G401.6 (cell line): ENCODE results near the gene KLHL6.
"Not testable (repeated sequence)": the region's sequence is repeated elsewhere in the genome, so short reads cannot be mapped to it uniquely, and the experiment has no call there.

Source experiments
- FAIRE-seq: peaks from 2 replicates; lab custom pipeline; 2012; peaks lifted over from hg19 to GRCh38; lab: Jason Lieb, UNC

The KLHL6 gene

DNA sequence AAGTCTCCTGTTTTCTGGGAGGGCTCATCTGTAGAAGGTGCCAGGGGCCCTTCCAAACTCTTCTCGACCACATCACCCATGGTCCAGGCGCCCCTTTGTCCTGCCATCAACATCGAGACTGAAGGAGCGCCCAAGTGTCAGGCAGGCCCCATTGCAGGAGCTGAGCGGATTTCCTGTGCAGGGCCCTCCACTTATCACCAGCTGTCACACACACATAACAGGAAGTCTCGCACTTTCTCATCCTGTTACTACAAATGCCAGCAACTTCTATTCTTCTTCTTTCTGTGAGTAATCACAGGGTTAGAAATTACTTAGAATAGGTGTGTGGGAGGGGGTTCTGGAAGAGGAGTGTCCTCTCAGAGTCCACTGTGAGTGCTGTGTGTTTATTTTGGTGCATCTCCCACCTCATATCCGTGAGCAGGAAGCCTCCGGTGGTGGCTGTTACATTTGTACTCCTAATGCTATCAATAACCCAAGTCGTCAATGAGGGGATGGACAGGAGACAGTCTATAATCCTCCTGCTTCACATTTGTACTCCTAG, at the start of gene KLHL6:
TSS of gene KLHL6 (minus strand) at position 166 of the 541 bp plus-strand sequence. CDS start at position 113, 53 bp downstream.
- no peak for FAIRE-seq

GRCh38 chr3:183597959-183598358, 42.5 kb upstream of the KLHL6 start:
- FAIRE-seq: peak; percentile 34

DNA sequence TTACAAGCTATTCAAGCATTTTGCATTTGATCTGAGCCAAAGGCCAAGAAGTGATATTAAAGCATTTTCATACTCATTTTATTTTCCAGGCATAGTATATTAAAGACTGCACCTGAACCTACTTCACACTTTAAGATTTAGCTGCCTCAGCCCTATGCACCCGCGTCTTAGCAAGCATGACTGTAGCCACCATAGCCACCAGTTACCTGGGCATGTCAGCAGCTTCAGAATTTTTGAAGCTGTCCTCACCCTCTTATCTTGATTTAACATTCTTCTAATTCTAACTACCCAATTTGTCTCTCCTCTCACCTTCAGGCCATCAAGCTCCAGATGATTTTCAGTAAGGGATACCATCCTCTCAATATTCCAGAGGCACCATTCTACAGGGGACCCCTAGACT, 39.1 kb upstream of the KLHL6 start:
- FAIRE-seq: no peak

DNA sequence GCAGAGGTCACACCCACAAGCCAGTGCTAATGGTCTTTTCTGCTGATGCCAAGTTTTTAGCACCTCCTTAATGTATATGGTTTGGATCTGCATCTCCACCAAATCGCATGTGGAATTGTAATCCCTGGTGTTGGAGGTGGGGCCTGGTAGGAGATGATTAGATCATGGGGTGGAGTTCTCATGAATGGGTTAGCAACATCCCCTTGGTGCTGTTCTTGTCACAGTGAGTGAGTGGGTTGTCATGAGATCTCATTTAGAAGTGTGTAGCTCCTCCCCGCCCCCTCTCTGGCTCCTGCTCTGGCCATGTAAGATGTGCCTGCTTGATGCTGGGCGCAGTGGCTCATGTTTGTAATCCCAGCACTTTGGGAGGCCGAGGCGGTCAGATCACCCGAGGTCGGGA, 37.3 kb upstream of the KLHL6 start:
- FAIRE-seq: no peak

GRCh38 chr3:183591881-183592521, 36.5 kb upstream of the KLHL6 start:
- no peak for FAIRE-seq

DNA sequence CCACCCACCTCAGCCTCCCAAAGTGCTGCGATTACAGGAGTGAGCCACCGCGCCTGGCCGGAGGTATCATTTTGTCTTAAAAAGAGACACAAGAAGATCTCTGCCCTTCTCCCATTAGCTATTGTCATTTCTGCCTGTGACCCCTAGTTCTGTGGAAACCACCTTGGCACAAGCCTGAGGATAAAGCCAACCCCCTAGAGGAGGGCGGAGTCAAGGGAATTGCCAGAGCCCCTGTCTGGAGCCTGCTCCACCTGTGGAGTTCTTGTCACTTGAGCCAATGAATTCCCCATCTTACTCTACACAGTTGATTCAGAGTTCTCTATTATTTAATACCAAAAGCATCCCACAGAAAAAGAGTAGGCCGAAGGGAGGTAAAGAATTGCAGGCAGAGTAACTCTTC, 34.9 kb upstream of the KLHL6 start:
- no peak for FAIRE-seq

- FAIRE-seq: no peak
Observed at GRCh38 chr3:183587336-183587735, 31.8 kb upstream of the KLHL6 start.

DNA sequence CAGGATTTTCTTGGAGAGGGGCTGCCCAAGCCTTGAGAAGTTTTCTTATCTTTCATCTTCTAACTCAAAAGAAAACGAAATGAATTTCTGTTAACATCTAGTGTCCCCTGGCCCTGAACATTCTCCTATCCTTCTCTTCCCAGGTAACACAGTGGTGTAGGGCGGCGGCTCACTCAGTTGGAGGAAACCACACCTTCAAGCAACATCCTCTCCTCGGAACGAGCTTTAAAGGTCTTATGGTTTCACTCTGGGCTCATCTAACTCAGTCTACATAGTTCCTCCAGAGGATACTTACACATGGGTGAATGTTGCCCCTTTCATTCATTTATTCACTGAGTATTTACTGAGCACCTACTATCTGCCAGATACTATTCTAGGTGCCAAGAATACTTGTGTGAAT, 31.0 kb upstream of the KLHL6 start:
- FAIRE-seq: no peak

DNA sequence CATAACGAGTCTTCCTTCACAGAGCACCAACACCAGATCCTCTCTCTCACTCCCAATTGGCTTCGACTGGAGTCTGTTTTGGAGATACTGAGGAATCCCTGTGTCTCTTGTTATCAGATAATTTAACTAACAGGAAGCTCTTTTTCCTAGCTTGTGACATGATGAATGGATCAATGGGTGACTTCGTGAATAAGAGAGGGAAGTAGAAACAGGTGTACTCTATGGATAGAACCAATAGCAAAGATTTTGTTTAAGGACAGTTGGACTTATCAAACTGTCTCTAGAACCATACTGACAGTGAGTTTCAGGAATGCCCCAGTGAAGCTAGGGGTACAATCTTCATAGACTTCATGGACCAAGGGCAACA, 29.4 kb upstream of the KLHL6 start:
- no peak for FAIRE-seq

DNA sequence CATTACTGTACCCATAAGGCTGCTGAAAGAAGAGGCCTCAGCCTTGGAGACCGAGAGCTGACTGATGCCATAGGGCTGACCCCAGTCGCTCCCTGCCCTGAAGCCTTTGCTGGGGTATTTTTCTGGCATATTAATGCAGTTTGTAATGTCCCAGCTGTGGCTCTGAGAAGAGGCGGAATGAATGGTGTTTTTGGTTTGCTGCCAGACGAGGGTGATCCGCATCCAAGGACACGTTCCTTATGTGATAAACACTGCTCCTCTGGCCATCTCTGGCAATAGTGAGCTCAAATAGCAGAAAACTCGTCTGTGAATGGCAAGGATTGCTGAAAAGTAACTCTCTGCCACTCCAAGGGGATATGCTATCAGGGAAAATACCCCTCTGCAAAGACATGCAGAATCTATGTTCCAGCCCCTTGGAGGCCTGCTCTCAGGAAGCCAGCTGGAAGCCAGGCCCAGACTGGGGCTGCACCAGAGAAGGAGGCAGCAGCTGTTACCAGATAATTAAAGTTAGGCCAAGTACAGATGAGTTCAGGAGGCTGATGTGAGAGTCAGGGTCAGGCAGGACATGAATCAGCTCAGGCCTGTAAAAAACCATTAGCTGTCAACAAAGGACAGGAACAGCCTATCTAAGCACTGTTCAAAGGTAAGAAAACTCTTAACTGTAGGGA, 28.9 kb upstream of the KLHL6 start:
- no peak for FAIRE-seq

DNA sequence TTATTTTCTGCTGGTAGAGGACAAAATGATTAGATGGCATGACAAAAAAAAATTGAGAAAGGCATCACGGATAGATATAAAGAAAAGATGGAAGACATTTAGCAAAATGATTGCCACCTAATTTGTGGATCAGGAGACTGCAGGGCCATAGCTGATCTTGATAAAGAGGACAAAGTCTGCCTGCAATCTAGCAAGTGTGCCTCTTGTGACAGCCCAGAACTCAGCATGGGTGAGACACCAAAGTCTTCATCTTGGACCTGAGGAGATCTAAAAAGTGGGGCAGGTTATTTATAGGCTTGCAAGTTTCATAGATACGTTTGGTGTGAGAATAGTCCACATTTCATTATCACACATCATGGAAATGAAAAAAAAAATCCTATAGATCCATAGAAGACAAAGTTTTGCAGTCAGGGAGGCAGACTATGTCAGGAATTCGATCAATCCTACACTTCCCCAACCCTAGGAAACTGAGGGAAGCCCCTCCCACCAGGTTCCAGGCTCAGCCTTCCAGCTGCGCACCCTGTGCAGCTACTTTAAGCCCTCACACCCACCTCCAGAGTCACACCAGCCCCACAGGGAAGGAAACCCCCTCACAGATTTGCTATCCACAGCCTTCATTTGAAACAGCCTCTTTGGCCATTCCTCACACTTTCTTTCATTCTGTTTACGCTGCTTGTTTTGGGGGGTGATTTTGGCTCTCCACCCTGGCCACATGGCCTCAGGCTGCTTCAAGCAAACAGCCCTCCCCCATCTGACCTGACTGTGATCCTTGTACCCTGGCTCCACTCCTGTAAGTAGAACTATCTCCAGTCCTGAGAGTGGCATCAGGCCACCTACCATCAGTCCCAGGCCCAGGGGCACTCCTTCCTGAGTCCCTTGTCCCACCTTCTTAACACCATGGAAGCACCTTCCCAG, 28.1 kb upstream of the KLHL6 start:
- FAIRE-seq: no peak

GRCh38 chr3:183582161-183582560, 26.7 kb upstream of the KLHL6 start:
- no peak for FAIRE-seq

- no peak for FAIRE-seq
Observed at GRCh38 chr3:183581496-183582155, 26.1 kb upstream of the KLHL6 start.

- no peak for FAIRE-seq
Observed at GRCh38 chr3:183579967-183580900, 24.7 kb upstream of the KLHL6 start.

GRCh38 chr3:183578179-183578578, 22.7 kb upstream of the KLHL6 start:
- FAIRE-seq: no peak

DNA sequence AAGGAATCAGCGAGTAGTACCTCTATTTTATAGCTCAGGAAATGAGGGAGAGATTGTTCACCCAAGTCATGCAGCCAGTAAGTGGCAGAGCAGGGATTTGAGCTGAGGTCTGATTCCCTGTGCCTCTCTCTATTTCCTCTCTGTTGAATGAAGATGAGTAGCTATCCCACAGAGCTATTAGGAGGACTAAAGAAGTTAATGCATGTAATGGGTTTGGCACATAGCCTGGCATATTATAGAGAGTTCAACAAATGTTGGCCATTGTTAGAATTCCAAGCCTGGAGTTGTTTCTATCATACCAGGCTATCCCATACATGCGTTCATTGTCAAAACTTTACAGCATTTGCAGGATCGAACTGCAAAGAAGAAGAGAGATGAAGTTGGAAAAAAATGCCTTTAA, 21.8 kb upstream of the KLHL6 start:
- no peak for FAIRE-seq

DNA sequence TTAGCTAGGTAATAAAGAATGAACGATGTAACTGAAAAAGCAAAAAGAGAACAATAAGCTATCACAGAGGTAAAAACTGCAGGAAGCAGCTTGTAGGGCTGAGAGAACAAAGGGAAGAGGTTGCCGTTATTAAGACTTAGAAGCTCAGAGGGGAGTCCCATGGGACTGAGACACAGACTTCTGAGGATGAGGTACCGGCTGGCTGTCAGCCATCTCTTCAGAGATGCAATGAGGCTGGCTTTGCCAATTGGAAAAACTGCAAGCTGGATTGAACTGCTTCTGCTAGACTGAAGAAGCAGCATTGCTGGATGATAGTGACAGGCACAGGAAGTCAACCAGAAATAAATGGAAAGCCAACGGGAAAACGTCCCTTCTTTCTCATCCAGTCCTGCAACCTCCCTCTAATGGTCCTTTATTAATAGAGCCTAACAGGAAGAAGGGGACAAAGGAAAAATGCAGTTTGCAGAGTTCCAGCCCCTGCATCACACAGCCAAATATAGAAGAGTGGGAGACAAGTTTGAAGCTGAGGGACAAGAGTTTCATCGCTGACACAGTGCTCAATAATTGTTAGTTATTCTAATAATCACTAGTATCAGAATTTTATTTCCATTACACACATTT, 21.1 kb upstream of the KLHL6 start:
- FAIRE-seq: no peak

GRCh38 chr3:183572935-183573334, 17.4 kb upstream of the KLHL6 start:
- no peak for FAIRE-seq

DNA sequence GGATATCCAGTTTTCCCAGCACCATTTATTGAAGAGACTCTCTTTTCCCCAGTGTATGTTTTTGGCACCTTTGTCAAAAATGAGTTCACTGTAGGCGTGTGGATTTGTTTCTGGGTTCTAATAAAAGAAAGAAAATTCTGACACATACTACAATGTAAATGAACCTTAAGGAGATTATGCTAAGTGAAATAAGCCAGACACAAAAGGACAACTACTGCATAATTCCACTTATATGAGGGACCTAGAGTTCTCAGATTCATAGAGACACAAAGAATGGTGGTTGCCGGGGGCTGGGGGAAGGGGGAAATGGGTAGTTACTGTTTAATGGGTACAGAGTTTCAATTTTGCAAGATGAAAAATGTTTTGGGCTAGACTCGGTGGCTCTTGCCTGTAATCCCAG, 14.7 kb upstream of the KLHL6 start:
- not testable (repeated sequence) for FAIRE-seq

GRCh38 chr3:183566880-183567279, 11.4 kb upstream of the KLHL6 start:
- FAIRE-seq: no peak

- no peak for FAIRE-seq
Observed at GRCh38 chr3:183564046-183564445, 8.5 kb upstream of the KLHL6 start.
